NCI-H2196 treated with DMSO at 0.1 percent for 48 hours (cell line): ENCODE results near the gene TCF23.
"Not testable (repeated sequence)": the region's sequence is repeated elsewhere in the genome, so short reads cannot be mapped to it uniquely, and the experiment has no call there.

ENCODE experiments used
- DNase-seq: peaks from one replicate; lab custom pipeline; 2025; ENCODE audit not compliant: unreplicated experiment; lab: John Stamatoyannopoulos, UW

Gene TCF23

DNA sequence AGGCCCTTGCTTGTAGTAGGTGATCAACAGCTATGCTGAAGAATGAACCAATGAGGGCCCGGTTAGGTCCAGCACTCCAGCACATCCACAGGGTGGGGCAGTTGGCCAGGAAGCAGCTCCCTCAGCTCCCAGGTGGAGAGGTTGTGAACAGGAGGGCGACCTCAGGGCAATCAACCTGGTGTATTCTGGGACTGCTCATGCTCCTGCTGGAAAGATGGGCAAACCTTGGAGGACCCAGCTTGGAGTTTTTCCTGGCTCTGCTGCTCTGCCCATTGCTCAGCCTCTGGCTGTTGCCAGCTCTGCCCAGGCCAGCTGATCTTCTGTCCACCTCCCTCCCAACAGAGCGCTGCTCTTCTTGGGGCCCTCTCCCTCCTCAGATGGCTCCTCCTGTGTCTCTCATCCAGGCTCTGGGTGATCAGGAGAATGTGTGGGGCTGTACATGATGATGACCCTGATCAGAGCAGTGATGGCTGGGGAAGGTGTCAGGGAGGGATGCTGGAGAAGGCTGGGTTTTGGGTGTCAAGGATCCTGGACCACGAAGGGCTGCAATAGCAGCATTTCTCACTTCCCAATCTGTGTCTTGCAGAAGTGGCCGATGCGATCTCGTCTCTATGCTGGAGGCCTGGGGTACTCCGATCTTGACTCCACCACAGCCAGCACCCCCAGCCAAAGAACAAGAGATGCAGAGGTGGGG lies 3.4 kb downstream of the TCF23 start:
- peak; percentile 11 for DNase-seq

DNA sequence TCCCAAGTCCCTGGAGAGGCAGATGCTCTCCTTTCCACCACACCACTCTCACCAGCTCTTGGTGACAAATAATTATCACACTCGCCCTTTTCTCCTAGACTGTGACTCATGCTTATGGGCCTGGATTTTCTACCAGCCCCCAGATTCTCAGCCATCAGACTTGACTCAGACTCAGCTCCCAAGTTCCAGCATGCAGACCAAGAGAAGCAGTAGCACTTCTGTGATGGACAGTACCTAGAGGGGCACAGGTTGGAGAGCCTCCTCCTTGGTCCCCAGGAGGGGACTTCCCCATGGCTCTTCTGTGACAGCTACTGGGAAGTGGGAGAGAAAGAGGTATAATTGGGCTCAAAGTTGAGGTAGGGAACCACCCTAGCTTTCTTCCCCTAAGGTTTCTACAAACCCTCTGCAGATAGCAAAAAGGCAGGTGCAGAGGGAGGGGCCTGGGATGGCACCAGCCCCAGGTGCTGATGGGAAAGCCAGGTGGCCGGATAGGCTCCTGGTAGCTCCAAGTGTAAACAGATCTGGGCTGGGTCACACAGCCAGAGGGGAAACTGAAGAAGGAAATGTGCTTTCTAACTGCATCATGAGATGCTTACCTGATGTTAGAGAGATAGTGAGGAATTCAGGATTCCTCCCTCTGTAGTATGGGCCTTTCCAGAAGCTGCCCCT lies 4.1 kb downstream of the TCF23 start:
- DNase-seq, result peak; percentile 51

DNA sequence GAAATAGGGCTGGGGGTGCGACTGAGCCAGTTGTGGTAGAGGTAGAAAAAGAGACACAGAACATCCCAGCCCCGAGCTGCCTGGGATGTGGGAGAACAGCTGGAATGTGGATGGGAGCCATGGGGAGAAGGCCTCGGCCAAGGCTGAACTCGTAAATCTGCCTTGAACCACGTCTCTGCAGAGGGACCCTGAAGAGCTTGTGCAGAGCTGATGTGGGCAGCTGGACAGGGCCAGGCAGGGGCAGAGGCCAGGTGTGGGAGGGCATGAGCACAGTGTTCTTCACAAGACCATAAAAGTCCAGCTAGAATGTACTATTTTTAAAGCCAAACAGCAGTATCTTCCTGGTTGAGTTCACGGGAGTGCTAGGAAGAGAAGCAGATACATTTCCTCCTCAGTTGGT lies 5.7 kb downstream of the TCF23 start:
- no peak for DNase-seq

DNA sequence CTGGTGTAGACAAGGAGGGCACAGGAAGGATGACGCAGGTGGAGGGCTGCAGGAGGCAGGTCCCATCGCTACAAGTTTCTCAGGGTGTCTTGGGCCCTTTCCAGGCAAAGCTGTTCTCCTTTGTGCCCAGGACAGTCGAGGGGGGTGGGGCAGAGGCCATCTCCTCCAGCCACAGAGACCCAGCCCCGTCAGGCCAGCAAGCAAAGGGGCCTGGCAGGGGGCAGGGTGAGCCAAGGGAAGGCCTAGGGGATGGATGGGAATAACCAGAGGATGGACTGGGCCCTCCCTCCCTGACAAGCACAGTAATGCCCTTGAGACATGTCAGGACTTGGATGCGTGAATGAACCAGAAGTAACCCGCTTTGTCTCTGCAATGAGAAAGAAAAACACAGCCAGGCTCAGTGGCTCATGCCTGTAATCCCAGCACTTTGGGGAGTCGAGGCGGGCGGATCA lies 6.3 kb downstream of the TCF23 start:
- DNase-seq, result no peak

DNA sequence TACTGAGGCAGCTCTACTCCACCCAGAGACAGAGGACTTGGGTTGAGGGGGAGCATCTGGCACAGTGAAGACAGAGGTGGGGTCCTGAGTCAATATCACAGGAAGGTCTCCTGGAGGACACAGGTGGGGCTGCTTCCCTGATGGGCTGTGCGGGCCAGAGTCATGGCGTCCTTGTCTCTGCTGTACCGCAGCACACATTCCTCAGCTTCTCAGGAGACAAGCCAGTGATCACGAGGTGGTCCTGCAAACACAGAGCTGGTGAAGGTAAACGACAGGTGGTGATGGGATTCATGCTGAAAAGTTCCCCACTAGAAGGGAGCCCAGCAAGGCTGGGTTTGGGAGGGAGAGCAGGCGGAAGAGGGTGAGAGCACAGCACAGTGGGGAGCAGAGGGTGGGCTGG lies 9.7 kb downstream of the TCF23 start:
- no peak for DNase-seq

DNA sequence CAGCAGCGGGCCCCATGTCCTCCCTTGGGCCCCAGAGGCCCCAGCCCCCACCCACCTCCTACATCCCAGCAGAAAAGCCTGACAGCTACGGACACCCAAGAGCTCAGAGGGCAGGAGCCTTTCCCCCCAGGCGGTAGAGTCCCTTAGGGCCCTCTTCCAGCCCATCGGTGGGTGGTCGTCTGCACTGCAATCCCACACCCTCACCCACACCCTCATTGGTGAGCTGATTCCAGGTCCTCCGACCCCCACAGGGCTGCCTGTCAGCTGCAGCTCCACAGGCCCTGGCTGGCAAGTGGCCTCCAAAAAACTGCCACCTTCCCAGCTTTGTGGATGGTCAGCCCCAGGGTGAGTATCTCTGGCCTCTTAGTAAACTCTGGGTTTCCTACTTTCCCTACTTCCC lies 10.5 kb downstream of the TCF23 start:
- no peak for DNase-seq

DNA sequence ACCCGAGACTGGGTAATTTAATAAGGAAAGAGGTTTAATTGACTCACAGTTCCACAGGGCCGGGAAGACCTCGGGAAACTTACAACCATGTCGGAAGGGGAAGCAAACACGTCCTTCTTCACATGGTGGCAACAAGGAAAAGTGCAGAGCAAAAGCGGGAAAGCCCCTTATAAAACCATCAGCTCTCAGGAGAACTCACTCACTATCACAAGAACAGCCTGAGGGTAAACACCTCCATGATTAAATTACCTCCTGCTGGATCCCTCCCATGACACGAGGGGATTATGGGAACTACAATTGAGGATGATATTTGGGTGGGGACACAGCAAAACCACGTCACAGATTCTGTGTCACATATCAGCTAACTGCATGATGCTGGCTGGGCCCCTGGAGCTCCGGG lies 11.4 kb downstream of the TCF23 start:
- DNase-seq, result no peak

DNA sequence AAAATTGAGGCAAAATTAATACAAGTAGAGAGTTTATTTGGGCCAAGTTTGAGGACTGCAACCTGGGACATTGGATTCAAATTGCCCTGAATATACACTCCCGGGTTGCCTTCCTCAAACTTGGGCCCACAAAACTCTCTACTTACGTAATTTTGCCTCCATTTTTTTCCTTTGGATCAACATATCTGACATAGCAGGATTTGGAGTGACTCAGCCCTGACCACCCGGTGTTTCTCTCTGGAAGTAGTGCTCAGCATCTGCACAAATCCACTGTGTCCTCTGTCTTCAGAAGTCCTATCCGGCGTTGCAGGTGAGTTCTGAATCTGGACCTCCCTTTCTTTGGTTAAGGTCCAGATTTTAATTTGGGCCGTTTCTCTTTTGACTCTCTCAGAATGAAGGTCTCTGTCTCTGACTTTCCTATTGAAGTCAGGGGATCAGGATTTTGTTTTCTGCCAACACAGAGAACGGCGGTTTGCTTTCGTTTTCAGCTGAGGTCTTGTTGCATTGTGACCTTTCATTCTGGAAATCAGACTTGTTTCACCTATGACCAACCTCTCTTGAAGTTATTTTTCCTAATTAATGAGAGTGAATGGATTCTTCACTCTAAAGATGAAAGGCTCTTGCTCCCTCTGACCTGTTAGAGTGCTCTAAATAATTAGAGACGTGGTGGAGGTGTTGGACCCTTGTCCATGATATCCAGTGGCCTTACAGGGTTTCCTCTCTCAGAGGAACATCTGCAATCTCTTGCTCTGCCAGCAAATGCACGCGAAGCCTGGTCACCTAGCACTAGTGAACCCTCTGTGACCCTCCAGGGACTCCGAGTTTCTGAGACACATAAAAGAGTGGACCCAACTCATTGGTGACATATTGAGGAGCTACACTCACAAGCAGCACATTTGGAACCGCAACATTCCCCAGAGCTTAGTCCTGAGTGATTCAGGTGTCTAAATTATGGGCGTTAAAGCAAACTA lies 13.6 kb downstream of the TCF23 start:
- no peak for DNase-seq

DNA sequence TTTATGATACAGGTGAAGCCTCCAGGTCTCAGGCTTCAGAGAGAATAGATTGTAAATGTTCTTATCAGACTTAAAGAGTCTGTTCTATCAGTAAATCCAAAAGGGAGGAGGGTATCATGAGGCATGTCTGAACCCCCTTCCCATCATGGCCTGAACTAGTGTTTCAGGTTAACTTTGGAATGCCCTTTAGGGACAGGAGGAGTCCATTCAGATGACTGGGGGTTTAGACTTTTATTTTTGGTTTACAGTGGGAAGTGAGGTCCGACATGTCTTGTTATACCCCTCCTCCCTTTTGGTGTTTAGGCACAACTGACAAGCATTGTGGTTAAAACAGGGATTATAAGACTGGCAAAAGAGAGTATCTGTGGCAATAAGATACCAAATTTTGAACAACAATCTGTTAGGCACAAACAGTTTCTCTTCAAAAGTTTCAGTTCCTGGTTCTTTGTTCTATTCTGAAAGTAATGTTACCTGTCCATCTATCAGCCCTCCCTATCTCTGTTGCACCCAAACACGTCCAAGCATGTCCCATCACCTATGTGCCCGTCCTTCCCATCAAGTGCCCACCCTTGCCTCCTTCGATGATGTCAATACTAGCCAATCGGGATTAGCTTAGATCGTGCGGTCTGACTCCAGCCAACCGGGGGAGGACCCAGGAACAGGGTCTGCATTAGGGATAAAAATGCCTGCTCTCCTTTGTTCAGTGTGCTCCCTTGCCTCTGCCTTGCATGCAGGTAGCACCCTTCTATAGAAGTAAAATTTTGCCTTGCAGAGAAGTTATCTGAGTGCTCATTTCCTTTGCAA lies 16.4 kb downstream of the TCF23 start:
- DNase-seq, result no peak

DNA sequence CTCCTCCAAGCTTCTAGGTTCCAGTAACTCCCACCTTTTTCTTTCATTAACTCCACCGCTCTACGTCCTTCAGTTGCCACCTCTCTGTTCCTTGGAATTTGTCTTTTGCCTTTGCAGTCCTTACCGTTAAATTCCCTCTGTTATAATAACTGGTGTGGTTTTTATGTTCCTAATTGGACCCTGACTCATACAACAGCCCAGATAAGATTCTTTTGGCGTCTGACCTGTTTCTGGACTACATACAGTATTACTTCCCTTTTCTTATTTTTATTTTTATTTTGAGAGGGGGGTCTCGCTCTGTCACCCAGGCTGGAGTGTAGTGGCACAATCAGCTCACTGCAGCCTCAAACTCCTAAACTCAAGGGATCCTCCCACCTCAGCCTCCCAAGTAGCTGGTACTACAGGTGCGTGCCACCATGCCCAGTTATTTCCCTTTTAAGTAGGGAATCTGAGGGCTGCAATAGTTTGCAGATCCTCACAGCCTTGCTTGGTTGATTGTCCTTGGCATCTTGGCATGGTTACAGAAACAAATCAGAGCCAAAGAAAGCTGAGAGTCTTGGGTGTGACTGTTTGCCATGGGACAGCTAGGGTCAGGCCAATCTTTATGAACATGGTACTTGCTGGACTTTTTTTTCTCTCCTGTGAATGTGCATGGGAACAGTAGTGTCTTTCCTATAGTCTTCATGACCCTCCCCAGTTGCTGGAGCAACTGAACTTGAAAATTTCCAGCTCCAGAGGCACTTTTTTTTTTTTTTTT lies 22.0 kb downstream of the TCF23 start:
- DNase-seq, result no peak

DNA sequence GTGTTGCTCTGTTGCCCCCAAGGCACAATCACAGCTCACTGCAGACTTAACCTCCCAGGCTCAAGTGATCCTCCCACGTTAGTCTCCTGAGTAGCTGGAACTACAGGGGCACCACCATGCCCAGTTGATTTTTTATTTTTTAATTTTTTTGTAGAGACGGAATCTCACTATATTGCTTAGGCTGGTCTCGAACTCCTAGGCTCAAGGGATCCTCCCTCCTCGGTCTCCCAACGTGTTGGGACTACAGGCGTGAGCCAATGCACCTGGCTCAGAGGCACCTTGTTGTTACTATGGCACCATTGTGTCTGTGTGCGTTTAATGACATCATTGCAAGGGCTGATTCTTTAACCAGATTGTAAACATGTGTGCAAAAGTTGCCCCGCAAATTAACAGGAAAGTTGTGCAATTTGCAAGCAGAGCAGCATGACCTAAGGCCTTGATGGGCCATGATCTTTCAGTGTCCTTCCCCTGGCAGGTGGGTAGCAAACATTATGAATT lies 22.6 kb downstream of the TCF23 start:
- no peak for DNase-seq

DNA sequence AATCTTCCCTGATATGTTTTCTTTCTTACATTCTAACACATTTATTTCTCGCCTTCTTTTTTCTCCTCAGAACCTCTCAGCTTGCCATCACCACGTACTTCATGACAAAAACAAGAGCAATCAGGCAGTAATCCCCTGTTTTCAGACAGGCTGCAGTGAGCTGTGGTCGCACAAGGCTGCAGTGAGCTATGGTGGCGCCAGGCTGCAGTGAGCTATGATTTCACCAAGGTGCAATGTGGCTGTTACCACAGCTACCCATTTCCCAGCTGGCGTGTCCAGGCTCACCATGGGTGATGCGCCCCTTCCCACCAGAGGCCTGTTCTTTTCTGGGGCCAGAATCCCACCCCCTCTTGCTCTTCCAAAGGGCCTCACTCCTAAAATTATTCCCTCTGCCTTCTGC lies 25.8 kb downstream of the TCF23 start:
- DNase-seq, result no peak

DNA sequence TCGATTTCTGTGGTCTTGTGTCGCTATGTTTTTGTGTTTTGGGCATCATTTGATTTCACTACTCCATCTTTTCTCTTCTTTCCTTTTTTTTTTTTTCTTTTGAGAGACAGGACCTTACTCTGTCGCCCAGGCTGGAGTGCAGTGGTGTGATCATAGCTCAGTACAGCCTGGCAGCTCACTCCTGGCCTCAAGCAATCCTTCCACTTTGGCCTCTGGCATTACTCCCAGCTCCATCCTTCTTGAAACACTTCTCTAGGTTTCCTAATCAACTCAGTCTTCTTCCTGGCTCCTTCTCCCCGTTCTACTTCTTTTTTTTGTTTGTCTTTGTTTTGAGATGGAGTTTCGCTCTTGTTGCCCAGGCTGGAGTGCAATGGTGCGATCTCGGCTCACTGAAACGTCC lies 26.5 kb downstream of the TCF23 start:
- DNase-seq, result no peak

DNA sequence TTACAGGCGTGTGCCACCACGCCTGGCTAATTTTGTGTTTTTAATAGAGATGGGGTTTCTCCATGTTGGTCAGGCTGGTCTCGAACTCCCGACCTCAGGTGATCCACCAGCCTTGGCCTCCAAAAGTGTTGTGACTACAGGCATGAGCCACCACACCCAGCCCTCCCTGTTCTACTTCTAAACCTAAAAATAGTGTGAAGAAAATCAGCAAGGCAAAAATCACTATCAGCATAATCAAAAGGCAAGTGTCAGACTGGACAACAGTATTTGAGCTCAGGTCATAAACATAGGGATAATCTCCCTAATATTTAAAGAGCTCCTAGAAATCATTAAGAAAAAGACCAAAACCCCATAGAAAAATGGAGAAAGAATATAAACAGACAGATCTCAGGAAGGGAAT lies 27.0 kb downstream of the TCF23 start:
- not testable (repeated sequence) for DNase-seq

DNA sequence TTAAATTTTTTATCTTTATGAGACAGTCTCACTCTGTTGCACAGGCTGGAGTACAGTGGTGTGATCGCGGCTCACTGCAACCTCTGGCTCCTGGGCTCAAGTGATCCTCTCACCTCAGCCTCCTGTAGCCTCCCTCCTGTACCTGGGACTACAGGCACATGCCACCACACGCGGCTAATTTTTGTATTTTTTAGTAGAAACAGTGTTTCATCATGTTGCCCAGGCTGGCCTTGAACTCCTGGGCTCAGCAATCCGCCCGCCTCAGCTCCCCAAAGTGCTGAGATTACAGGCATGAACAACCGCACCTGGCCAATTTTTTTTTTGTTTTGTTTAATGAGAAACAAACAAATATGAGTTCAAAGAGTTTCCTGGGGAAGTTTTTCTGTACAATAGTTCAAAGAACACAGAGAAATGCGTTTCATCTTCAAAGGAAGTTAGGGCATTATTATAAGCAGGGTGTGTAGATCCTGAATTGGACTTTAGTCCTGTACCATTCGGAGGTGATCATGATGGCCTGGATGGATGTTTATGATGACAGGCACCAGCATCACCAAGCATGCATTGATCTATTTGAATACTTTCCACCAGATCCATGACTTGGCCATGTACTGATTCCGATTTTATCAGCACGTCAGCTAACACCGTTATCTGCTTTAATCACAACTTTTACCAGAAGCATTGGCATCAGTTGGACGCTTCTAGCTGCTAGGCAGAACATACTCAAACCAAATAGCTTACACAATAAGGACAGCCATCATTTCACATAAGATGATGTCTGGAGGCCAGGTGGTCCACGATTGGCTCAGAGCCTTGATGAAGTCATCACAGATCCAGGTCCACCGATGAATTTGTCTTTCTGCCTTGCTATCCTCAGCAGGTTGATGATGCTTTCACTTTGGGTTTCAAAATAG lies 28.9 kb downstream of the TCF23 start:
- DNase-seq, result no peak

DNA sequence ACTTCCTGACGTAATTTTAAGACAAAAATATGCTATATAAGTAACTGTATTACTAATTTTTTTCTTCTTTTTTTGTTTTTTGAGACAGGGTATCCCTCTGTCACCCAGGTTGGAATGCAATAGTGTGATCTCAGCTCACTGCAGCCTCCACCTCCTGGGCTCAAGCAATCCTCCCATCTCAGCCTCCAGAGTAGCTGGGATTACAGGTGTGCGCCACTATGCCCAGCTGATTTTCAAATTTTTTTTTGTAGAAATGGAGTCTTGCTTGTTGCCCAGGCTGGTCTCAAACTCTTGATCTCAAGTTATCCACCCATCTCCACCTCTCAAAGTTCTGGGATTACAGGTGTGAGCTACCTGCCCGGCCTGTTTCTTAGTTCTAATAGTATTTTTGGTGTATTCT lies 29.7 kb downstream of the TCF23 start:
- no peak for DNase-seq

DNA sequence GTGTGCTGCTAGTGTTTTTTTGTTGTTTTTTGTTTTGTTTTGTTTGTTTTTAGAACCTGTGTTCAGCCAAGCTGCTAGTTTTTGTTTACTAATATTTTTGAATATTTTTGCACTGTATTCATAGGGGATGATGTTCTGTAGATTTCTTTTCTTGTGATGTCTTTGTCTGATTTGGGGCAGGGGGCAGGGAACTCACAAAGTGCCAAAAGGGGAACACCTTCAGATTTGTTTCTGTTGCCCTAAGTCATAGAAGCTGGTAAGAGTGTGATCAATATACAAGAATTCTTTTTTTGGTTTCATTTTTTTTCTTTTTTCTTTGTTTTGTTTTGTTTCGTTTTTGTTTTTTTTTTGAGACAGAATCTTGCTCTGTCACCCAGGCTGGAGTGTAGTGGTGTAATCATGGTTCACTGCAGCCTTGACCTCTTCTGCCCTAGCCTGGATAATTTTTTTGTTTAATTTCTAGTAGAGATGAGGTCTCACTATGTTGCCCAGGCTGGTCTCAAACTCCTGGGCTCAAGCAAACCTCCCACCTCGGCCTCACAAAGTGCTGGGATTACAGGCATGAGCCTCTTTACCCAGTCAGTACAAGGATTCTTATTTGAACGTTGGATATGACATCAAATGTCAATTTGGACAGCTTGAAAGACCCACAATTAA lies 30.7 kb downstream of the TCF23 start:
- no peak for DNase-seq

DNA sequence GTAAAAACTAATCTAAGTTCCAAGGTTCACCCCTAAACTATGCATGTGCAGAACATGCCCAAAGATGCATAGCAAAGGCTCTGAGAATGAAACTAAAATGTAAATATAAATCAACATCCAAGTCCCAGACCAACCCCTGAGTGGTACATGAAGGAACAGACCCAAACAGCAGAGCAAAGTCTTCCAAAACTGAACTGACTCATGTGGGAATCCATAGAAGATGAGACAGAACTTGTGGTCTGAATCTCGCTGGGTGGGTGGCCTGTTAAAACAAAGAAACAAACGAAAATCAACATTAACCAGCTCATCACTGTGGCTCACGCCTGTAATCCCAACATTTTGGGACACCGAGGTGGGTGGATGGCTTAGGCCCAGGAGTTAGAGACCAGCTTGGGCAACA lies 33.5 kb downstream of the TCF23 start:
- DNase-seq, result no peak
